ENCODE results near the gene HNRNPLL.

- TF ChIP-seq PATZ1 (CRISPR knock-in tag; IDR thresholded peaks at IDR 0.05; ENCODE audit: borderline replicate concordance) = no peak
- no peak for TF ChIP-seq ZC3H10 (CRISPR knock-in tag; IDR thresholded peaks at IDR 0.05)
- no peak for TF ChIP-seq ZFP3 (CRISPR knock-in tag; IDR thresholded peaks at IDR 0.05)
- TF ChIP-seq SNAI2 (CRISPR knock-in tag; IDR thresholded peaks at IDR 0.05) = no peak
- no peak for TF ChIP-seq ZNF565 (CRISPR knock-in tag; conservative IDR thresholded peaks at IDR 0.05; ENCODE audit: low read depth)
- no peak for TF ChIP-seq ARNTL (CRISPR knock-in tag; IDR thresholded peaks at IDR 0.05; ENCODE audit: borderline replicate concordance, low read depth)
- no peak for TF ChIP-seq GLIS3 (CRISPR knock-in tag; IDR thresholded peaks at IDR 0.05)
Measured at GRCh38 chr2:38590053-38590452, 12.7 kb downstream of the HNRNPLL start.
